GM18502 (cell line): ENCODE measurements around the gene FIGNL2.

Experiments
- ATAC-seq: cut with Tn5 transposase; IDR thresholded peaks from one replicate; pipeline ENCODE4 v1.9.1; 2021; ENCODE audit warnings: mild to moderate bottlenecking; ENCODE audit not compliant: unreplicated experiment, poor library complexity

The FIGNL2 gene

DNA sequence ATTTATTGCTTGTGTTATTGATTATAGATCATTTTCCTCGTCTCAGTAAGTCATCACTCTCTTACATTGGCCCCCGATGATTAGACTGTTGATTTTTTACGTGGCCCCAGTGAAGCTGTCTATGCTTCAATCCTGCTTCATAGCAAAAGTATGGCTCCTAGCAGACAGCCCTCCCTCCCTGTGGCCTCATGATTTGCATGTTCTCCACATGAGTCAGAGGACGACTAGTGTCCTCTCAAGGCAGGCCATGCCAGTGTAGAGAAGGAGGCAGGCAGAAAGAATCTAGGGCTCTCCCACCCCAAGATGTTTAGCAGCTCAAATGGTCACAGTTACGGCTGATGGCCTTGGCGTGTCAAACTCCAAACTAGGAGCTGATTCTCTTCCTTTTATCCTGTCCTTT is 59.6 kb downstream of the FIGNL2 start:
- ATAC-seq = no peak

DNA sequence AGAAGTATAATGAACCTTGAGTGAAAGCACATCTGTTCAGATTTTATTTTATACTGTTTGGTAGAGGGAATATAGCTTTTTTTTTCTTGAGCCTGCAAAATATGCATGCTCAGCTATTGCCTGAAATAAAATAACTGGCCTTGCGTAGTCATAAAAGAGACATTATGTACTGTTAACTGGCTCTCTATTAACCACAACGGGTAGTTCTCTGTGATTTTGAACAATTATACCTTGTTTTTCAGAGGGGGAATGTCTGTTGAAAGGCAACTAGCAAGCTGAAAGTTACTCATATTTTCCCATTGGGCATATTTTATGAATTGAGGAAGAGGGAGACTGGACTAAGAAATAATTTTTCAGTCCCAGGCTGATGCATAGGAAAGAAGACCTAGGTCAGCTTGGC is 62.6 kb downstream of the FIGNL2 start:
- ATAC-seq = no peak

DNA sequence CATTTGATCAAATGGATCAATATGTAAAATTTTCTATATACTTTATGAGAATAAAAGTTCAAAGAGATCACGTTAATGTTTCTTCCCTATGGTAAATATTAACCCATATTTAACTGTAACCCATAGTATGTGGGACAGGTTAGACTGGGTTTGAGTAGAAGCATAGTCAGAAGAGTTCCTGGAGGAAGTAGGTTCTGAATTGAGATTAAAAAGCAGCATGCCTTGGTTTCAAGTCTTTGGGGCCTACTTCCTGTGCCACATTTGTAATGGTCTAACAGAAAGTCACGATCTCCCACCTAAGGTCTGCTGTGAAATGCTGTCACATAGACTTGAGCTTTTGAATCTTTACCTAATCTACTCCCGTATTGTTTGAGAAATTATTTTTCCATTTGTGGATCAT is 63.8 kb downstream of the FIGNL2 start:
- ATAC-seq = no peak

GRCh38 chr12:51779876-51780275 is 68.6 kb downstream of the FIGNL2 start:
- ATAC-seq = no peak

GRCh38 chr12:51777973-51778372 is 70.5 kb downstream of the FIGNL2 start:
- no peak for ATAC-seq

GRCh38 chr12:51777457-51777856 is 71.1 kb downstream of the FIGNL2 start:
- no peak for ATAC-seq

DNA sequence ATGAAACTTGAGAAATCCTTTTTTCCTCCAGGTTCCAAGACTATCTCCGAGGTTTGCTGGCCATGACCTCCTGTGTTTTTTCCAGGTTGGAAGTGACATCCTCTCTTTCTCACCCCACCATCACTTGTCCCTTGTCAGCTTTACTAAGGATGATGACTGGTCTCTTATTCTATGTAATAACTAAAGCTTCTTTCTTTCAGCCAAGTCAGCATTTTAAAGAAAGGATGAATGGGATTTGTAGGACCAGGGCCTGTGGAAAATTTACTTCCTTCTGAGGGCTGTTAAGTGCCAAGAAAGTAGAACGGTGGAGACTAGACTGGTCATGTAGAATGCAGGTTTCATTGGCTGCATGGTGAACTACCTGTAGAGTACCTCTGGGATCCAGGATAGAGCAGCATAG is 73.6 kb downstream of the FIGNL2 start:
- ATAC-seq = no peak

DNA sequence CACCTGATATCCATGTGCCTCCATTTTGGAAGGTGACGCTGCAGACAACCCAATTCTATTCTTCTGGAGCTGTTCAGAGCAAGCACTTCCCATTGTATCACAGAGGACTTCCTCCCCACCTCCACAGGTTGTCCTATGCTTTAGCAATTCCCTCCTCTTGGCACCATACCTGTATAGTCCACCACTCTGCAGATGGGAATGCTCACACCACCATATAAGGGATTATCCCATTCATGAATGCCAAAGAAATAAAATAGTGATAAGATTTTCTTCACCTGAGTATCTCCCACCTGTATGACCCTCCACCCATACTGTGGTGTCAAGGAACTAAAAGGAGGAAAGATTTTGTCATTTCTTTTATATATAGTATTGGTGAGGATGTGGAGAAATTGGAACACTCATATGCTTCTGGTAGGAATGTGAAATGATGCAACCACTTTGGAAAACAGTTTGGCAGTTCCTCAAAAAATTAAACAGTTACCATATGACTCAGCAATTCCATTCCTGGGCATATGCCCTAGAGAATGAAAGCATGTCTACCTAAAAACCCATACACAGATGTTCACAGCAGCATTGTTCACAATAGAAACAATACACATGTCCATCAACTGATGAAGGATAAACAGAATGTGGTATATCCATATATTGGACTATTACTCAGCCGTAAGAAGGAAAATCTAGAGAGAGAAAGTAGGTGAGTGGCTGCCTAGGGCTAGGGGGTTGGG is 75.2 kb downstream of the FIGNL2 start:
- no peak for ATAC-seq

DNA sequence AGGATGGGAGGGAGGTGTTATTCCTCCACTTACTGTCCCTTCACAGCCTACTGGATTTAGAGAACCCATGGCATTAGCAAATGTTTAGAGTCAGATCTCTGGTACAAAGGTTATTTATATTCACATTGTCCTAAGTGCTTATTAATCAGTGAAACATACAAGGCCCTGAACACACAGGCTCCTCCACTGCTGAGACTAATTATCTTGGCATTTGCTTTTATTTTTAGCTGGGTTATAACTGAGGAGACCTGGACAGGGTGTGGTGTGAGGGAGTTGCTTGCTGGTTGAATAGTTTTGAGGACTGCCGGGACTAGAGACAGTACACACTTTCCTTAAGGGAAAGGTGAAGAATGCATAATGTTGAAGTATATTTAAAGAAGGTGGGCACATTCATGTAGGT is 77.5 kb downstream of the FIGNL2 start:
- ATAC-seq = no peak
